Subcutaneous adipose tissue (tissue), 4 donors: Measurements from ENCODE around the gene CDCA7. TPM values are rescaled to one million over a fixed set of nuclear protein-coding genes. Genes with fewer than 3 reads are reported as not detected.

Source experiments
- CTCF ChIP-seq: fragments of 450-650 bp; IDR thresholded peaks from one replicate; pipeline ENCODE4 v1.5.1; 2016; ENCODE audit warnings: low read depth, mild to moderate bottlenecking, control low read depth, antibody characterized with exemption, moderate library complexity
- total RNA-seq, 4 donors: library from RNA; depleted of rRNA; stranded (reverse); fragments of >200 nt; gene quantifications; one replicate each; pipeline ENCODE4 v1.1.0, GENCODE V29; 2016

Gene CDCA7
- total RNA-seq: 1 to 10 TPM in 1 of 4 donors, under 1 TPM in 2, not detected in 1; 0.38 to 1.8 (median 0.85) TPM

GRCh38 chr2:173354582-173355131 lies at the start of gene CDCA7:
Gene CDCA7, plus strand, starts transcription at chr2:173354872. Its CDS starts 92 bp downstream, at chr2:173354964.
- no peak for TF ChIP-seq CTCF

GRCh38 chr2:173305303-173305702 lies 49.4 kb upstream of the CDCA7 start:
- TF ChIP-seq CTCF: no peak

- no peak for TF ChIP-seq CTCF
Observed at GRCh38 chr2:173307293-173307692, 47.4 kb upstream of the CDCA7 start.

- no peak for TF ChIP-seq CTCF
Observed at GRCh38 chr2:173311844-173312606, 42.6 kb upstream of the CDCA7 start.

GRCh38 chr2:173323371-173323770 lies 31.3 kb upstream of the CDCA7 start:
- no peak for TF ChIP-seq CTCF

GRCh38 chr2:173326806-173327205 lies 27.9 kb upstream of the CDCA7 start:
- no peak for TF ChIP-seq CTCF

GRCh38 chr2:173327421-173327820 lies 27.3 kb upstream of the CDCA7 start:
- TF ChIP-seq CTCF: no peak
